IgD-negative memory B cell (primary cell): ENCODE measurements around the gene AIDA. TPM values are rescaled to one million over a fixed set of nuclear protein-coding genes. Genes with fewer than 3 reads are reported as not detected.

Source experiments
- H3K27ac Mint-ChIP-seq, 3 donors: one replicate each; pipeline ENCODE4 v1.8.0; 2020 to 2022; ENCODE audit warnings: mild to moderate bottlenecking in 3 of 3, mixed read lengths in 3 of 3, moderate library complexity in 1 of 3
- H3K27me3 Mint-ChIP-seq: one replicate; pipeline ENCODE4 v1.8.0; 2021; ENCODE audit warnings: mixed read lengths
- H3K36me3 Mint-ChIP-seq: one replicate; pipeline ENCODE4 v1.8.0; 2020; ENCODE audit warnings: mild to moderate bottlenecking, mixed read lengths
- H3K4me1 Mint-ChIP-seq, 3 donors: one replicate each; pipeline ENCODE4 v1.8.0; 2020 to 2022; ENCODE audit warnings: mixed read lengths in 3 of 3, mild to moderate bottlenecking in 1 of 3
- H3K4me3 Mint-ChIP-seq, 4 donors: one replicate each; pipeline ENCODE4 v1.8.0; 2020 to 2022; ENCODE audit warnings: mild to moderate bottlenecking in 4 of 4, mixed read lengths in 4 of 4, moderate library complexity in 3 of 4
- H3K9me3 Mint-ChIP-seq, 3 donors: one replicate each; pipeline ENCODE4 v1.8.0; 2020 to 2021; ENCODE audit warnings: mixed read lengths in 3 of 3, mild to moderate bottlenecking in 1 of 3
- polyA plus RNA-seq: library from polyadenylated mRNA; unstranded; fragments of 300-500 nt; fragmentation: Illumina TruSeq; gene quantifications from one replicate; pipeline ENCODE4 v1.2.3, GENCODE V29; 2021

Gene AIDA
- polyA plus RNA-seq, 1 donor from 2014 or later, result 67.1 TPM

GRCh38 chr1:222643606-222643937 lies 68.7 kb downstream of the AIDA start:
- H3K36me3 Mint-ChIP-seq, result peaks cover 2% of the 10 kb centered on the region
- H3K27me3 Mint-ChIP-seq, result no peaks in the 10 kb centered on the region
- peak overlapping the region; percentile 87 to 99 (median 96) for H3K27ac Mint-ChIP-seq
- H3K9me3 Mint-ChIP-seq, result no peaks in the 10 kb centered on the region
- H3K4me1 Mint-ChIP-seq, result peaks cover 7 to 17% (median 12%) of the 10 kb centered on the region in 3 donors
- peak overlapping the region; percentile 89 to 99 (median 96) for H3K4me3 Mint-ChIP-seq

- H3K27ac Mint-ChIP-seq, result peak overlapping the region in 1 of 3 donors; percentile 87
- H3K36me3 Mint-ChIP-seq, result peaks cover 2% of the 10 kb centered on the region
- H3K4me3 Mint-ChIP-seq, result peak overlapping the region; percentile 34 to 89 (median 54)
- no peaks in the 10 kb centered on the region for H3K9me3 Mint-ChIP-seq
- H3K27me3 Mint-ChIP-seq, result no peaks in the 10 kb centered on the region
- peaks cover 5 to 17% (median 12%) of the 10 kb centered on the region in 3 donors for H3K4me1 Mint-ChIP-seq
Observed at GRCh38 chr1:222642468-222642867, 69.8 kb downstream of the AIDA start.

DNA sequence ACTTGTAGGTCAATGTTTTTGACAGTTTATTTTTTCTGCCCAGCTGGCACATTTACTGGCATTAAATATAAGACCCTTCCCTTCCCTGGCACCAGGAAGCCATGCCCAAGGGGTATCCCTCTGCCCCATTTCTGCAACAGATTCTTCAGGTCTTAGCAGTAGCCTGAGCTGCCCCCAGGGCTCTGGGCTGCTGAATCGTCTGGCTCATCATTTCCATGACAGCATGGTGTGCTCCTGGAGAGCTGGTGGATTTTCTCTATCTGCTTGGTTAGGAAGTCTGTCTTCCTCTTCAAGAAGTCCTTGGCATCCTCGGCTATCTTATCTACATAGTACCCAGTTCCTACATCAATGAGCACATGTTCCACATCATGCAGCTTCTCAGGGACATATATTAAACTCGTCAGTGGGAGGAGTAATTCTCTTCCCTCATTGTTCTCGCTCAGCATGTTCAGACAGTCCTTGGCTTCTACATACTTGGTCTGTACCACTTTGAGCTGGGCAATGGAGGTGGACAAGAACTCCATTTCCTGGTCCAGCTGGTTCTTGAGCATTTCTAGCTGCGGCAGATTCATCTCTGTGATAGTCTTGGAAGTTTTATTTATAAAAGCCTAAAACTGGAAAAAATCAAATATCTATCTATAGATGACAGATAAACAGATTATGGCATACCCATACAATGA lies 70.9 kb downstream of the AIDA start:
- Mint-ChIP-seq H3K27me3 (no peaks in the 10 kb centered on the region), H3K9me3 (no peaks in the 10 kb centered on the region), H3K36me3 (peaks cover 2% of the 10 kb centered on the region), H3K4me1 (peaks cover 7 to 17% (median 12%) of the 10 kb centered on the region in 3 donors), H3K27ac (peak overlapping the region in 2 of 3 donors; percentile 19 to 22), H3K4me3 (peak overlapping the region in 1 of 4 donors; percentile 89)

GRCh38 chr1:222634180-222635013 lies 77.9 kb downstream of the AIDA start:
- peaks cover 5 to 9% (median 5%) of the 10 kb centered on the region in 3 donors for H3K4me1 Mint-ChIP-seq
- no peaks in the 10 kb centered on the region for H3K9me3 Mint-ChIP-seq
- H3K4me3 Mint-ChIP-seq, result peak overlapping the region in 1 of 4 donors; percentile 1
- peak overlapping the region in 2 of 3 donors; percentile 0 to 30 for H3K27ac Mint-ChIP-seq
- peaks cover 5% of the 10 kb centered on the region for H3K36me3 Mint-ChIP-seq
- H3K27me3 Mint-ChIP-seq, result no peaks in the 10 kb centered on the region

GRCh38 chr1:222632749-222633148 lies 79.5 kb downstream of the AIDA start:
- no peaks in the 10 kb centered on the region for H3K9me3 Mint-ChIP-seq
- peak overlapping the region in 1 of 3 donors; percentile 17 for H3K27ac Mint-ChIP-seq
- no peak overlapping the region for H3K4me3 Mint-ChIP-seq
- H3K4me1 Mint-ChIP-seq, result peaks cover 5 to 9% (median 7%) of the 10 kb centered on the region in 3 donors
- peaks cover 5% of the 10 kb centered on the region for H3K36me3 Mint-ChIP-seq
- H3K27me3 Mint-ChIP-seq, result no peaks in the 10 kb centered on the region

- Mint-ChIP-seq H3K27me3 (no peaks in the 10 kb centered on the region), H3K4me3 (no peak overlapping the region), H3K36me3 (peaks cover 5% of the 10 kb centered on the region), H3K4me1 (peaks cover 5 to 9% (median 6%) of the 10 kb centered on the region in 3 donors), H3K27ac (no peak overlapping the region), H3K9me3 (no peaks in the 10 kb centered on the region)
Observed at GRCh38 chr1:222631611-222632208, 80.6 kb downstream of the AIDA start.

DNA sequence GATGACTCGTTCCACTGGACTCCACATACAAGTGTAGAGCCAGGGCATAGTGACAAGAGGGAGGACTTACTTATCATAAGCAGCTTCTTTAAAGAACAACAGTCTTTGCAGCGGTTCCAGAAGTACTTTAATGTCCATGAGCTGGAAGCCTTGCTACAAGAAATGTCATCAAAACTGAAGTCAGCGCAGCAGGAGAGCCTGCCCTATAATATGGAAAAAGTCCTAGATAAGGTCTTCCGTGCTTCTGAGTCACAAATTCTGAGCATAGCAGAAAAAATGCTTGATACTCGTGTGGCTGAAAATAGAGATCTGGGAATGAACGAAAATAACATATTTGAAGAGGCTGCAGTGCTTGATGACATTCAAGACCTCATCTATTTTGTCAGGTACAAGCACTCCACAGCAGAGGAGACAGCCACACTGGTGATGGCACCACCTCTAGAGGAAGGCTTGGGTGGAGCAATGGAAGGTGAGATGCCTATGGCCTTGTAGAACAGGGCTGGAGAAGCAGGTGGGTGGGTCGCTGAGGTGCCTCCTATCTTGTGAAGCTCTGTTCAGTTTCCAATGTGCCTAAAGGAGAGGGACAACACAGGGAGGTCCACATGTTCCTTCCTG lies 82.3 kb downstream of the AIDA start:
- Mint-ChIP-seq H3K27me3 (no peaks in the 10 kb centered on the region), H3K9me3 (no peaks in the 10 kb centered on the region), H3K4me1 (peaks cover 5 to 9% (median 5%) of the 10 kb centered on the region in 3 donors), H3K27ac (peak overlapping the region in 1 of 3 donors; percentile 17), H3K36me3 (peaks cover 5% of the 10 kb centered on the region), H3K4me3 (no peak overlapping the region)

DNA sequence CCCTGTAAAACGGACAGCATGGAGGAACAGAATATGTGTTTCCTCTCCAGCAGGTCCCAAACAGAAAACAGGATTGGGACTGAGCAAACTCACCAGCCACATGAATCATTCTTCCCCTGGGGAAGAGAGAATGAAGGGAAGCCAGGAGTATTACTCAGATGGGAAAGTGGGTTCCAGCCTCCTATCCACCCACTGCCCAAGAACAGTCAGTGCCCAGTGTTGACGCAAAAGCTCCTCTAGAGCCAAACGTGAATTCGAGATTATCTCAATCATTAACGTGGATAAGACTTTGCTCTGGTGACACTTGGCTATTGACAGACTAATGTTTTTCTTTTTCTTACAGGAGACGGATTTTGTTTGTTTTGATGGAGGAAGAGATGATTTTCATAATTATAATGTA lies 85.1 kb downstream of the AIDA start:
- H3K36me3 Mint-ChIP-seq, result peaks cover 5% of the 10 kb centered on the region

DNA sequence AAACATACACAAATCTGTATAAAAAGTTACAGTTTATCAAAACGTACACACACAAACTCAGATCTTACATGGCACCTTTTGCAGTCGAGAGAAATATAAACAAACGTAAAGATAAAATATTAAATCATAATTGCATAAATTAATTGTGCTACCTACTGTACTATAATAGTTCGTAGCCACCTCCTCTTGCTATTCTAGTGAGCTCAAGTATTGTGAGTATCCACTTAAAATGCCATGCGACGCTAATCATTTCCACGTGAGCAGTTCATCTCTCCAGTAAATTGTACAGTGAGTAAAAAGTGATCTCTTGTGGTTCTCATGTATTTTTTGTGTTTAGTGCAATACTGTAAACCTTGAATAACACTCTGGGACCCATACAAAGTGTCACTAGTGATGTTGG lies 88.1 kb downstream of the AIDA start:
- peaks cover 2% of the 10 kb centered on the region for H3K36me3 Mint-ChIP-seq
- peaks cover 6 to 20% (median 20%) of the 10 kb centered on the region in 3 donors for H3K4me1 Mint-ChIP-seq
- H3K27ac Mint-ChIP-seq, result no peak overlapping the region
- no peaks in the 10 kb centered on the region for H3K9me3 Mint-ChIP-seq
- no peaks in the 10 kb centered on the region for H3K27me3 Mint-ChIP-seq
- no peak overlapping the region for H3K4me3 Mint-ChIP-seq

More for the DNA sequence above, 85.1 kb downstream of the AIDA start:
- Mint-ChIP-seq H3K4me3 (no peak overlapping the region), H3K27me3 (no peaks in the 10 kb centered on the region), H3K9me3 (no peaks in the 10 kb centered on the region), H3K27ac (no peak overlapping the region), H3K4me1 (peaks cover 0 to 2% (median under 1%) of the 10 kb centered on the region in 3 donors)

GRCh38 chr1:222623458-222623857 lies 88.8 kb downstream of the AIDA start:
- no peak overlapping the region for H3K27ac Mint-ChIP-seq

DNA sequence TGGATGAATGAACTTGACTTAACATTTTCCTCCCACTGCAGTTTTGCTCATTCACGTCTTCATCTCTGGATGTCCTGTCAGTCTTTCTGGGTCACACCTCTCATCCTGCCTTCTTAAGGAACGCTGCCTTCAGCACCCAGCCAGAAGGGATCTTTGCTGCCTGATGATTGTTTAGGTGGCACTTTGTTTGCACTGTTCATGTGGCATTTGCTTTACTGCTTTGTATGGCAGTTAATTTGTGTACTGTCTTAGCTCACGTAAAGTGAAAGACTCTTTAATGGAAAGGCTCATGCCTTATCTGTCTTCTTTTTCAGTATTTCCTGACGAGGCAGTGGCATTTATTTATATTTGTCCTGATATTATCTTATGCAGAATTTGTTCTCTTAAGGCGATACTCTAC lies 89.5 kb downstream of the AIDA start:
- Mint-ChIP-seq H3K36me3 (no peaks in the 10 kb centered on the region), H3K27ac (no peak overlapping the region), H3K9me3 (no peaks in the 10 kb centered on the region), H3K4me1 (peaks cover 7 to 25% (median 22%) of the 10 kb centered on the region in 3 donors), H3K4me3 (peak overlapping the region in 2 of 4 donors; percentile 1 to 25), H3K27me3 (no peaks in the 10 kb centered on the region)

More at GRCh38 chr1:222623458-222623857, 88.8 kb downstream of the AIDA start:
- Mint-ChIP-seq H3K27me3 (no peaks in the 10 kb centered on the region), H3K9me3 (no peaks in the 10 kb centered on the region), H3K36me3 (peaks cover 2% of the 10 kb centered on the region), H3K4me1 (peaks cover 9 to 25% (median 22%) of the 10 kb centered on the region in 3 donors), H3K4me3 (peak overlapping the region in 1 of 4 donors; percentile 25)

- Mint-ChIP-seq H3K9me3 (no peaks in the 10 kb centered on the region), H3K4me3 (peak overlapping the region in 2 of 4 donors; percentile 12 to 92), H3K4me1 (peaks cover 10 to 27% (median 22%) of the 10 kb centered on the region in 3 donors), H3K27me3 (no peaks in the 10 kb centered on the region), H3K36me3 (no peaks in the 10 kb centered on the region), H3K27ac (peak overlapping the region in 1 of 3 donors; percentile 88)
Observed at GRCh38 chr1:222620566-222620965, 91.7 kb downstream of the AIDA start.

DNA sequence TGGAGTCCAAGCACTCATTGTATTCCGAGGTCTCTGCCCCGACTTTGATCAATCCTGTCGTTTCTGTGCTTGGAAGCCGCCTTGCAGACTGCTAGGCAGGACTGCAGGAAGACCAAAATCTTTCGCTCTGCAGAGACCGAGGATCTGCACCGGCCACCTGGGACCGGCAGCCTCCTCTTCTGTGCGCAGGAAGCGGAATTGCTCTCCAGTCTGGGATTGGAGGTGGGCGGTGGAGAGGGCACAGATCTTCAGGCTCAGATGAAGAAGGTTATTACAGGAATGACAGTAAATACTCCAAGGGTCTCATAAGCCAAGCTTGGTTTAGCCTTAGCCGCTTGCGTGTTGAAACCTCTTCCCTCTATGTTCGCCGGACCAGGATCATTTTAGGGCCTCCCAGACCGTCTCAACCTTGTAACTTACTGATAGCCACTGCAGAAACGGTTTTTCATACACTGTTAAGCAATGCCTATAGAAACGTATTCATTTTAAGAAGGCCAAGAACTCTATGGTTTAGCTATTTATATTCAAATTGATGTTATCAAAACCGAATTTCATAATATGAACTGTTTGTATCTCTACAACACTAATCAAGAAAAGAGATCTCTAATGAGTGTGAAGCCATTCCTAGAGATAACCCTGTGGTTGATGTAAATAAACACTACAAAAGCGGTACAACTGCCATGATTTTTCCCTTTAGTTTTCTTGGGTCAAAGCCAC lies 93.3 kb downstream of the AIDA start:
- peaks cover 2% of the 10 kb centered on the region for H3K27me3 Mint-ChIP-seq
- no peaks in the 10 kb centered on the region for H3K9me3 Mint-ChIP-seq
- H3K27ac Mint-ChIP-seq, result peak overlapping the region; percentile 81 to 90 (median 88)
- no peaks in the 10 kb centered on the region for H3K36me3 Mint-ChIP-seq
- peaks cover 10 to 27% (median 22%) of the 10 kb centered on the region in 3 donors for H3K4me1 Mint-ChIP-seq
- H3K4me3 Mint-ChIP-seq, result peak overlapping the region; percentile 83 to 95 (median 92)
